NCI-H2107 (cell line): ENCODE data around the gene DHH.

Experiments
- DNase-seq: peaks from one replicate; lab custom pipeline; 2025; lab: John Stamatoyannopoulos, UW

The DHH gene

GRCh38 chr12:49050507-49051372 lies 43.9 kb downstream of the DHH start:
- no peak for DNase-seq

GRCh38 chr12:49049566-49050224 lies 44.9 kb downstream of the DHH start:
- DNase-seq: no peak

DNA sequence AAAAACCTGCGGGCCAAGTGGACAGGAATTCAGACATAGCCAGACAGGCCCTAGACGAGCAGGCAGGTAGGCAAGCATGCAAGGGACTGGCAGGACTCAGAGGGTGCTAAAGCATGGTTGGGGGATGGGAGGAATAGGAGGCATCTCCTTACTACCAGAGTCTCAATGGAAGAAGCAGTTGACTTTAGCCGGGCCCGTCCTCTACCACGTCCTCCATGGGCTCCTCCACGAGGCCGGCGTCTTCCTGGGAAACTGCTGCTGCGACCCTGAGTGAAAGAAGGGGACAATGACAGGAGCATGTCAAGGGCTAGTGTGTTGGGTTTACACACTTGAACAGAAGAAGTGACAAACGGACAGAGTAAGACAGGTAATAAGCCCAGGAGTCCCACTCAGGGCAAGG lies 45.6 kb downstream of the DHH start:
- no peak for DNase-seq

DNA sequence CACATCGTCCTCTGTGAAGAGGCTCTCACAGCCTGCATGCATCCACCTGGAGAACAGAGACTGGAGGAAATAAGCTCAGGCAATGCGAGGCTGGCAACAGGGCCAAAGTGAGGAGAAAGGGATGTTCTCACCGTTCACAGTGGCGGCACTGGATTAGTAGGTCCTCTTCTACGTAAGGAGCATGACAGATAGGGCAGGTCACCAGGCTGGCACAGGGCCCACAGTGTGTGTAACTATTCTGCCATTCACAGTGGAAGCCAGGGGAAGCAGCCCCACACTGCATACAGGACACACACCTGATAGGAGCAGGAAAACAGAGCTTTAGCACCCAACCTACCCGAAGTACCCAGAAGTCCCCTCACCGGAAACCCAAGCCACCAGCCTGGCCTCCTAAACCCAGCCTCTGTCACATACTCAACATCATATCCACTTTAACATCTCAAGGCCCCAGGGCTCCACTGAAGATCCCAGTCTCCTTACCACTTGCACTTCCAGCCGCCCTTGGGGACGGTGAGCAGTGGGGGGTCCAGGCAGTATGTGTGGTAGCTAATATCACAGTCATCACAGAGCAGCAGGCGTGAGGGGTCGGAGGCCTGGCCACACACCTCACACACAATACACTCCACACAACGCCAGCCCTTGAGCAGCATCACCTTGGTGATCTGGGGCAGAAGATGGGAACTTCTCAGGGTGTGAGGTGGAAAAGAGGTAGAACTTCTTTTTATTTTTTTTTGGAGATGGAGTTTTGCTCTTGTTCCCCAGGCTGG lies 48.3 kb downstream of the DHH start:
- no peak for DNase-seq

DNA sequence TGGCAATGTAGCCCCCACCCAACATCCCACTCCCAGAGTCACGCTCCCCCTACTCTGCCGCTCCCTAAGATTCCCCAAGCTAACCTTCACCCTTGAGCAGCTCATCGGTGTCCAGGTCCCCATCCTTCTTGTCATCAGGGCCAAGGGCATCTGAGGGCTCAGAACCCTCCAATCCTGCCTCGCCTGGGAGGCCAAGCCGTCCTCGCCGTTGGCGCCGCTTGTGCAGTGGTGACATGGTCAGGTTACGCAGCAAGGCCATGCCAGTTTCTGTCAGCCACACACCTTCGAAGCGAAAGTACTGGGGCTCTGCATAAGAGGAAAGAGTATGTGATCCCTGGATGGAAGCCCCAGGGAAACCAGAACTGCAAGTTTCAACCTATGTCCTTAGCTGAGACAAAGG lies 49.9 kb downstream of the DHH start:
- no peak for DNase-seq

DNA sequence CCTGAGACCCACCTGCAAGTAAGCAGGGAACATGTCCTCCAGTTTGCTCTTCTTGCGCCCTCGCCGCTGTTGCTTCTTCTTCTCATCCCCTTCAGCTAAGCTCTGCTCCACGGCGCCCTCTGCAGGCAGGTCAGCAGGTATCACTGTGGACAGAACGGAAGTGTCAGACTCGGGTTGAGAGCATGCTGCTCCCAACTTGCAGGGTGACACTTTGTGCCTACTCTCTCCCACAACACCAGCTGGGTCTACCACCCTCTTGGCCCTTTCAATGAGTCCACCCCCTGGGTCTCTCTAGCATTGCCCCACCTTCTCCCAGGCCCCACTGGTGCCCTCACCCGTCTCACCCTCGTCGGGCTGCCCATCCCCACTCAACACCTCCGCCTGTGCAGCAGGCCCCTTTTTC lies 50.7 kb downstream of the DHH start:
- DNase-seq: no peak

DNA sequence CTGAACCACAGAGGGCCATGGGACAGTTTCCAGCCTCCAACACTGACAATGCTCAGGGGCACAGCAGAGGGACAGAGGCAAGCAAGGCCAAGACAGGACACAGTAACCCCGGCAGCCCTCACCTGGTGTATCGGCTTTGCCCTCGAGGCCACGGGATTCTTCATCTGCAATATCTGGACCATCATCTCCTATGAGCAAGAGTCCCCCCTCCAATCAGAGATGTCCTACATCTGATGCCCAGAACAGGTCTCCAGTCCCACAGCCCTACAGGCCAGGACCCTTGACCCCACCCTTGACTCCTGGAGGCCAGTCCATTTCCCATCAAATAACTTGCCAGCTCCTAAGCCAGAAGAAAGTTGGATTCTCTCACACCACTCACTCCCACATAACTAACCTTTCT lies 51.4 kb downstream of the DHH start:
- no peak for DNase-seq

DNA sequence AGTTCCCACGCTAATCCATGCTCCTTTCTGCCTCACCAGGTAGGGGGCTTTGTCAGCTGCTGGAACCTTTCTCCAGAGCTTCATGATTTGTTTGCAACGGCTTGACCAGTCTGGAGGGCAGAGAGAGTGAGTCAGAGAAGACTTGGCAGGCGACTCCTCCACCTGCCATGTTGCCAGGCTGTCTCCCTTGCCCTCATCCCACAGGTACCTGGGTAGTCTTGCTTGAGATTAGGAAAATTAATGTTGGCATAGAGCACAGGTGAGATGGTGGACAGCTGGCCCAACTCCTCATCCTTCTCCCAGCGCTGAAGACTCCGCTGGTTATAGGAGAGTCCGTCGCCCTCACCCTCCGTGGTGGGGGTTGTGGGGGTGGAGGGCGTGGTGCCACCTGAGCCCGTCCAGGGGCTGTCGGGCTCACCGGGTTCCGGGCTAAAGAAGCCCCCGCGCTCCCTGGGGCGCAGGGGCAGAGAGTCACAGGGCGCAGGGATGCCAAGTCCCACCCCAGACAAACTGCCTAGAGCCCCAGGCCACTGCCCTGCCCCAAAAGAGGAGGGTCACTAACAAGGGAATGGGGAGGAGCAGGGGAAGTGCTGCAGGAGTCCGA lies 52.6 kb downstream of the DHH start:
- no peak for DNase-seq

- no peak for DNase-seq
These were observed 53.3 kb downstream of the DHH start for GRCh38 chr12:49041036-49041880.

- no peak for DNase-seq
These were observed 54.2 kb downstream of the DHH start for GRCh38 chr12:49040364-49040855.

DNA sequence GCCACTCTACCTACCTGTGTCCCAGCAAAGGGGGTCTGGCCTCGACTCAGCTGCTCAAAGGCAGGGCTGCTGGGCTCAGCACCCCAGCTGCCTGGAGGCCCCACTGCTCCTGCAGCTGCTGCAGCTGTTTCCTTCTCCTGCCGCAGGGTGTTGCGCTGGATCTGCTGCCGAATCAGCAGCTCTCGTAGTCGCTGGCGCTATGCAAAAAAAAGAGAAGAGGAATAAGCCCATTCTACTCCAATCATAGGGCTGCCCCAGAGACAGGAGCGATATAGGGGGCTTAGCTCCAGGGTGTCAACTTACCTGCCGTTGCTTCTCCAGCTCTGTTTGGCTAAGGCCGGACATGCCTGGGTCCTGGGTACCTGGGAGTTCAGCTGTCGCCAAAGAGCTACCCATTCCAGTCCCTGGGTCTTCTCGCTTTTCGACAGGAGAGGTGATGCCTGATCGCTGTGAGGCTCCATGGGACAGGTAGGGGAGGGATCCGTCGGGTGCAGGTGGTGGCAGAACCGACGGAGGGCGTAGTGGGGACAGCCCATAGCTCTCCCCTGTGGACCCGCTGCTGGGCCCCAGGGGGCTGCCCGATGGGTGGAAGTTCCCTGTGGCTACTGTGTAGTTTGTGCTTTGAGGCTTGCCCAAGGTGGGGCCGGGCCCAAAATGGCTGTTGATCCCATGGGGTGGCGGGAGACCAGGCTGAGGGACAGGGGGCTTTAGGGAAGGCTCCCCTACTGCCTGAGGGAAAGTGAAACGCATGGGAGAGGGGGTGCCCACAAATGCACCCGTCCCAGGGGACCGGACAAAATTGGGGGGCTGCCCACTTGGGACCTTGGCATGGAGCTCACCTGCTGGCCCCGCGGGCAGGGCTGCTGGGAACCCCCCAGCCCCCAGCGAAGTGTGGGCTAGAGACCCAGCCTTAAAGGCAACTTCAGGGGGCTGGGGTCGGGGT lies 54.9 kb downstream of the DHH start:
- no peak for DNase-seq

GRCh38 chr12:49038291-49038955 lies 56.2 kb downstream of the DHH start:
- DNase-seq: no peak

DNA sequence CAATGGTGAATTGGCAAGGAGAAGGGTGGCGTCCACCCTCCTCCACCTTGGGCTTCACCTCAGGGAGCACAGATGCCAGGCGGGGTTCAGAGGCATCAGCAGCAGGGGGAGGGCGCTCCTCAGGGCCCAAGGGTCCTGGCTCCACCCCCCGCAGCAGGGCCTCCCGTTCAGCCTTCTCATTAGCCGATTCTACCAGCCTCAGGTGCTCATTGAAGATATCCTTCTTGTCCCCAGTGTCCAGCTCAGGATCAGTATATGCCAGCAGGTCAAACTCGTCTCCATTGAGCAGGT lies 56.7 kb downstream of the DHH start:
- no peak for DNase-seq

GRCh38 chr12:49037111-49037946 lies 57.3 kb downstream of the DHH start:
- DNase-seq: no peak
